ENCODE results near the gene MYO9A. TPM values are rescaled to one million over a fixed set of nuclear protein-coding genes. Genes with fewer than 3 reads are reported as not detected.

MYO9A gene
- total RNA-seq, 1 experiment from 2014 or later: 23.0 TPM

DNA sequence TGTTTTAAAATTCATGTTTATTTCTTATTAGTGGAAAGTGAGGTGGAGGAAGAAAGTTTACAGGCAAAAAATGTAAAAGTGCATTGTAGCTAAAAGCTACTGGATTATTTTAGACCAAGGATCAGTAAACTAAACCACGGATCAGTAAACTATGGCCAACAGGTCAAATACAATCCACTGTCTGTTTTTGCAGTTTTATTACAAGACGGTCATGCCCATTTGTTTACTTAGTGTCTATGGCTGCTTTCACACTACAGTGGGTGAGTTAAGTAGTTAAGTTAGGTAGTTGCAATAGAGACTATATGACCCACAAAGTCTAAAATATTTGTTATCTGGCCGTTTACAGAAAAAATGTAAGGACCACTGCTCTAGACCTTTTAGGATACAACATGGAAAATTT is 225.6 kb downstream of the MYO9A start:
- Histone ChIP-seq H3K27ac (ENCODE audit: low read depth, low read length) (no peak overlapping the region), H3K4me3 (replicated peaks in 1 of 2; ENCODE audit: low read depth in 1 of 2, low read length in 2 of 2) (no peak overlapping the region), H3K4me2 (ENCODE audit: low read length) (no peak overlapping the region), H3K79me2 (ENCODE audit: insufficient read depth, low read length) (no peaks in the 10 kb centered on the region), H3K27me3 (ENCODE audit: insufficient read depth, low read length) (no peaks in the 10 kb centered on the region), H3K4me1 (ENCODE audit: control insufficient read depth in 1 of 2, insufficient read depth in 2 of 2, low read length in 2 of 2) (no peaks in the 10 kb centered on the region), H4K20me1 (ENCODE audit: insufficient read depth) (no peaks in the 10 kb centered on the region), H3K9me2 (ENCODE audit: insufficient read depth) (no peaks in the 10 kb centered on the region), H3K9me3 (ENCODE audit: control insufficient read depth in 1 of 2, insufficient read depth in 1 of 2, low read depth in 1 of 2, low read length in 2 of 2) (no peaks in the 10 kb centered on the region), H3K9ac (ENCODE audit: low read length) (no peak overlapping the region), H2AFZ (ENCODE audit: low read depth, low read length, poor library complexity, severe bottlenecking) (no peak overlapping the region), H3K36me3 (ENCODE audit: control insufficient read depth in 1 of 2, insufficient read depth in 2 of 2, low read length in 2 of 2) (no peaks in the 10 kb centered on the region)
- no TSS peak for BruUV-seq (replicated peaks)
- POLR2A ChIA-PET: no interaction called here
- no peak for DNase-seq (ENCODE audit: low read depth, low spot score)
- no peak for ATAC-seq
- TF ChIP-seq, protein P1, sequence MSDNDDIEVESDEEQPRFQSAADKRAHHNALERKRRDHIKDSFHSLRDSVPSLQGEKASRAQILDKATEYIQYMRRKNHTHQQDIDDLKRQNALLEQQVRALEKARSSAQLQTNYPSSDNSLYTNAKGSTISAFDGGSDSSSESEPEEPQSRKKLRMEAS (IDR thresholded peaks at IDR 0.05): no peak
- TF ChIP-seq, protein P2, sequence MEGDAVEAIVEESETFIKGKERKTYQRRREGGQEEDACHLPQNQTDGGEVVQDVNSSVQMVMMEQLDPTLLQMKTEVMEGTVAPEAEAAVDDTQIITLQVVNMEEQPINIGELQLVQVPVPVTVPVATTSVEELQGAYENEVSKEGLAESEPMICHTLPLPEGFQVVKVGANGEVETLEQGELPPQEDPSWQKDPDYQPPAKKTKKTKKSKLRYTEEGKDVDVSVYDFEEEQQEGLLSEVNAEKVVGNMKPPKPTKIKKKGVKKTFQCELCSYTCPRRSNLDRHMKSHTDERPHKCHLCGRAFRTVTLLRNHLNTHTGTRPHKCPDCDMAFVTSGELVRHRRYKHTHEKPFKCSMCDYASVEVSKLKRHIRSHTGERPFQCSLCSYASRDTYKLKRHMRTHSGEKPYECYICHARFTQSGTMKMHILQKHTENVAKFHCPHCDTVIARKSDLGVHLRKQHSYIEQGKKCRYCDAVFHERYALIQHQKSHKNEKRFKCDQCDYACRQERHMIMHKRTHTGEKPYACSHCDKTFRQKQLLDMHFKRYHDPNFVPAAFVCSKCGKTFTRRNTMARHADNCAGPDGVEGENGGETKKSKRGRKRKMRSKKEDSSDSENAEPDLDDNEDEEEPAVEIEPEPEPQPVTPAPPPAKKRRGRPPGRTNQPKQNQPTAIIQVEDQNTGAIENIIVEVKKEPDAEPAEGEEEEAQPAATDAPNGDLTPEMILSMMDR (IDR thresholded peaks at IDR 0.05 in 2 of 3, conservative IDR thresholded peaks at IDR 0.05 in 1 of 3; ENCODE audit: borderline replicate concordance in 1 of 3, insufficient read depth in 1 of 3, low read depth in 2 of 3, low read length in 2 of 3): no peak
- no peak for TF ChIP-seq ZNF274 (IDR thresholded peaks at IDR 0.05; ENCODE audit: low read depth, low read length)
- TF ChIP-seq SIN3A (IDR thresholded peaks at IDR 0.05; ENCODE audit: low read depth): no peak
- intact Hi-C loops (cut with micrococcal nuclease): loop anchor here (2.0 kb wide), 1 partner anchor 32 kb away; no protein-coding TSS in a partner anchor
- CTCF ChIA-PET: no interaction called here
- RAD21 ChIA-PET (ENCODE audit: low non-redundant PET in 1 of 2, low total read pairs in 2 of 2, uncharacterized antibody in 2 of 2, unreplicated experiment in 2 of 2): no interaction called here

DNA sequence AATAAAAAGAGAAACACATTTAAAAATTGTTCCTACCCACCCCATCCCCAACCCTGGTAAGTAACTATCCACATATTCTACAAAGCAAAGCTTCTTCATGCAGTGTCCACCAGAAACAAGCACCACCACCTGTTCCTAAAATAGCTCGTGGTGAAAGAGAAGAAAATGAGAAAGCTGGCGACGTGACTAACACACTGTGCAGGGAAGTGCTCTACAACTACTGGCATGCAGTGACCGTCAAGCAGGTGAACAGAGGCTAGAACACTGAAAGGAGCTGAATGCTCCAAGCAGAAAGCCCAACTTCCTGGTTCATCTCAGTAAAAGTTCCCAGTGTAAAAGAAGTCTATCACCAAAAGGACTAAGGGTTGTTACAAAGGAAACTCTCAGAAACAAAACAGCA is 226.9 kb downstream of the MYO9A start:
- no TSS peak for BruUV-seq (replicated peaks)
- H3K36me3 ChIP-seq (ENCODE audit: control insufficient read depth in 1 of 2, insufficient read depth in 2 of 2, low read length in 2 of 2): no peaks in the 10 kb centered on the region
- intact Hi-C loops (cut with micrococcal nuclease): no loop called here
- ATAC-seq: no peak
- no peak for DNase-seq (ENCODE audit: low read depth, low spot score)
- no peaks in the 10 kb centered on the region for H3K9me3 ChIP-seq (ENCODE audit: control insufficient read depth in 1 of 2, insufficient read depth in 1 of 2, low read depth in 1 of 2, low read length in 2 of 2)
- H3K4me1 ChIP-seq (ENCODE audit: control insufficient read depth in 1 of 2, insufficient read depth in 2 of 2, low read length in 2 of 2): no peaks in the 10 kb centered on the region
- no peak overlapping the region for H3K4me2 ChIP-seq (ENCODE audit: low read length)
- no peaks in the 10 kb centered on the region for H3K9me2 ChIP-seq (ENCODE audit: insufficient read depth)
- ChIA-PET POLR2A (no interaction called here), RAD21 (ENCODE audit: low non-redundant PET in 1 of 2, low total read pairs in 2 of 2, uncharacterized antibody in 2 of 2, unreplicated experiment in 2 of 2) (no interaction called here), CTCF (no interaction called here)
- no peak overlapping the region for H3K4me3 ChIP-seq (replicated peaks in 1 of 2; ENCODE audit: low read depth in 1 of 2, low read length in 2 of 2)
- H3K27ac ChIP-seq (ENCODE audit: low read depth, low read length): no peak overlapping the region
- no peaks in the 10 kb centered on the region for H4K20me1 ChIP-seq (ENCODE audit: insufficient read depth)
- no peak overlapping the region for H3K9ac ChIP-seq (ENCODE audit: low read length)
- H3K79me2 ChIP-seq (ENCODE audit: insufficient read depth, low read length): no peaks in the 10 kb centered on the region
- H2AFZ ChIP-seq (ENCODE audit: low read depth, low read length, poor library complexity, severe bottlenecking): no peak overlapping the region
- H3K27me3 ChIP-seq (ENCODE audit: insufficient read depth, low read length): no peaks in the 10 kb centered on the region
- no peak for TF ChIP-seq ELF1 (IDR thresholded peaks at IDR 0.05; ENCODE audit: borderline replicate concordance, low read depth)
- no peak for TF ChIP-seq ZNF274 (IDR thresholded peaks at IDR 0.05; ENCODE audit: low read depth, low read length)
- TF ChIP-seq, protein P2 (IDR thresholded peaks at IDR 0.05 in 2 of 3, conservative IDR thresholded peaks at IDR 0.05 in 1 of 3; ENCODE audit: borderline replicate concordance in 1 of 3, insufficient read depth in 1 of 3, low read depth in 2 of 3, low read length in 2 of 3): no peak
- TF ChIP-seq, protein P3, sequence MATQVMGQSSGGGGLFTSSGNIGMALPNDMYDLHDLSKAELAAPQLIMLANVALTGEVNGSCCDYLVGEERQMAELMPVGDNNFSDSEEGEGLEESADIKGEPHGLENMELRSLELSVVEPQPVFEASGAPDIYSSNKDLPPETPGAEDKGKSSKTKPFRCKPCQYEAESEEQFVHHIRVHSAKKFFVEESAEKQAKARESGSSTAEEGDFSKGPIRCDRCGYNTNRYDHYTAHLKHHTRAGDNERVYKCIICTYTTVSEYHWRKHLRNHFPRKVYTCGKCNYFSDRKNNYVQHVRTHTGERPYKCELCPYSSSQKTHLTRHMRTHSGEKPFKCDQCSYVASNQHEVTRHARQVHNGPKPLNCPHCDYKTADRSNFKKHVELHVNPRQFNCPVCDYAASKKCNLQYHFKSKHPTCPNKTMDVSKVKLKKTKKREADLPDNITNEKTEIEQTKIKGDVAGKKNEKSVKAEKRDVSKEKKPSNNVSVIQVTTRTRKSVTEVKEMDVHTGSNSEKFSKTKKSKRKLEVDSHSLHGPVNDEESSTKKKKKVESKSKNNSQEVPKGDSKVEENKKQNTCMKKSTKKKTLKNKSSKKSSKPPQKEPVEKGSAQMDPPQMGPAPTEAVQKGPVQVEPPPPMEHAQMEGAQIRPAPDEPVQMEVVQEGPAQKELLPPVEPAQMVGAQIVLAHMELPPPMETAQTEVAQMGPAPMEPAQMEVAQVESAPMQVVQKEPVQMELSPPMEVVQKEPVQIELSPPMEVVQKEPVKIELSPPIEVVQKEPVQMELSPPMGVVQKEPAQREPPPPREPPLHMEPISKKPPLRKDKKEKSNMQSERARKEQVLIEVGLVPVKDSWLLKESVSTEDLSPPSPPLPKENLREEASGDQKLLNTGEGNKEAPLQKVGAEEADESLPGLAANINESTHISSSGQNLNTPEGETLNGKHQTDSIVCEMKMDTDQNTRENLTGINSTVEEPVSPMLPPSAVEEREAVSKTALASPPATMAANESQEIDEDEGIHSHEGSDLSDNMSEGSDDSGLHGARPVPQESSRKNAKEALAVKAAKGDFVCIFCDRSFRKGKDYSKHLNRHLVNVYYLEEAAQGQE (IDR thresholded peaks at IDR 0.05; ENCODE audit: low read depth): no peak
- TF ChIP-seq, protein P1 (IDR thresholded peaks at IDR 0.05): no peak
- TF ChIP-seq FOSL1 (IDR thresholded peaks at IDR 0.05; ENCODE audit: low read depth): no peak
- TF ChIP-seq EGR1 (IDR thresholded peaks at IDR 0.05; ENCODE audit: low read depth): no peak
- TF ChIP-seq, protein P4, sequence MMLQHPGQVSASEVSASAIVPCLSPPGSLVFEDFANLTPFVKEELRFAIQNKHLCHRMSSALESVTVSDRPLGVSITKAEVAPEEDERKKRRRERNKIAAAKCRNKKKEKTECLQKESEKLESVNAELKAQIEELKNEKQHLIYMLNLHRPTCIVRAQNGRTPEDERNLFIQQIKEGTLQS (IDR thresholded peaks at IDR 0.05): no peak
- TF ChIP-seq SP1 (IDR thresholded peaks at IDR 0.05; ENCODE audit: low read depth): no peak
- TF ChIP-seq RAD21 (IDR thresholded peaks at IDR 0.05; ENCODE audit: low read depth): no peak
